Measurements from ENCODE around the gene RITA1.

RITA1 gene

DNA sequence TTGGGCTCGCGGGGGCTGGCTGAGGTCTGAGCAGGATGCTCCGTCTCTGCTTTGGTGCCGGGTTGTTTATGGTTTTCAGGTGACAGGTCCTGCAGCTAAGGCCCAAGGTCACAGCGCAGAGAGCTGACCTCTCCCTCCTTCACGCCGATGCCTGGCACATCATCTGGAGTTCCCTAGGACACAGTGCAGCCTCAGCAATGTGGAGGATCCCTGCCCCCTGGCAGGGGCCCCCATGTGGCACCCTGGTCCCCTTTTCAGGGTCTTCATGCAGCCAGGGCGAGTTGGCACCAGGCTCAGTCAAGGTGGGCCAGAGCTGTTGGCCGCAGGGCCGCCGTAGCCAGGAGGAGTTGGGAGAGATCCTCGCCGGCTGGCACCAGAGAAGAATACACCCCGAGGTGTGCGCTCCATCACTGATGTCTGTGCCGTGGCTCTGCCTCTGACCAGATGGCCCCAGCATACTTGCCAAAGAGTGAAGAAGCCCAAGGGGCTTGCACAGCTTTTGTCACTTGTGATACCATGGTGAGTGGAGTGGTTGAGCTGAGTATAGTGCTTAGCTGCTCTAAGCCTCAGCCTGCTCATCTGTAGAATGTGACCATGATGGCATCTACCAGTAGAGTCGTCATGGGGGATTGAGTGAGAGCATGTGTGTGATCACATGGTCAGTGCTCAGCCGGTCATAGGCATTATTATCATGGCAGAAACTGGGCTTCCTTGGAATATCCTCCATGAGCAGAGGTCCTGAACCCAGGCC lies 46.7 kb downstream of the RITA1 start:
- no peak for DNase-seq

DNA sequence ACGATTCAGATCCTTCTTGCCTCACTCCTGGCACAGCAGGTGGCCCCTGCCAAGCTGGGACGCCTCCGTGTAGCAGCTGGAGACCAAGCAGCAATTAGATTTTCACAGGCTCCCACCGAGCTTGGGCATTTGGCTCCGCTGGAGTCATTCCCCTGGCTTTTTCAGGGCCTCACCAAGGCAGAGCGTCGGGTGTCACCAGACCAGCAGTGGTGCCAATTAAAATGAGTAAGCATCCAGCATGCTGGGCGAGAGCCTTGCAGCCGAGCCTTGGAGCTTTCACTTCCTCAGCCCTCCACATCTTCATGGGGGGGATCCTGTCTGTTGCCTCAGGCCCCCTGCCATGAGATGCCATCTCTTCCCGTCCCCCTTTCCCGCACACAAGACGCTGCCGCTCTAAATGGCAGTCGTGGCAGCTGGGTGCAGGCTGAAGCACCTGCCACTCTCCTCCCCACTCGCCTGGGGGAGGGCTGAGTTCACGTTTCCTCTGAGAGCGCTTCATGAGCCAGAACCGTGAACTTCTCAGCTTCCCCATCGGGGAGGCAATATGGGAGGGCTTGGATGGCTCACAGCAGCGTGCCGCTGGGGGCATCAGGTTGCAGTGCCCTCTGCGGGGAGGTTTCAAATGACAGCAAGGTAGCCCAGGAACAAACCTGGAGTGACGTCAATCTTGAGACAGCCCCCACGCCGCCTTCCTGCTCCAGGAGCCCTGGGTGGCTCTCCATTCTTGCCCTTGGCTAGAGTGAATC lies 47.5 kb downstream of the RITA1 start:
- DNase-seq: peak; percentile 72

DNA sequence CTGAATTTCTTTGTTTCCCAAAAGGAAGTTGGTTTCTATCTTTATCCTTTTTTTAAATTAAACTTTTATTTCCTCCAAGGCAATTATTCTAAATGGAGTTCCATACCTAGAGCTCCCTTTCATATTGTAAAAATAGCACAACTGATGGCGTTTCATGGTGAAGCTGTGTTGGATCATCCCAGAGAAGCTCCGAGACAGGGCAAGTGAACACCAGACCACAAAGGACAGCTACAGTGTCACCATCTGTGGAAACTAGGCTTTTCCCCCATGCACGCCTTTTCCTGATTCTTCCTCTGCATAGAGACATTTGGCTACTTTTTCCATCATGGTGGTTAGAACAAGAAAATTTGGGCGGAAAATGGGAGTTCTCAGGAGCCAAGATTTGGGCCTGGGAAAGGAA lies 48.4 kb downstream of the RITA1 start:
- DNase-seq: no peak

DNA sequence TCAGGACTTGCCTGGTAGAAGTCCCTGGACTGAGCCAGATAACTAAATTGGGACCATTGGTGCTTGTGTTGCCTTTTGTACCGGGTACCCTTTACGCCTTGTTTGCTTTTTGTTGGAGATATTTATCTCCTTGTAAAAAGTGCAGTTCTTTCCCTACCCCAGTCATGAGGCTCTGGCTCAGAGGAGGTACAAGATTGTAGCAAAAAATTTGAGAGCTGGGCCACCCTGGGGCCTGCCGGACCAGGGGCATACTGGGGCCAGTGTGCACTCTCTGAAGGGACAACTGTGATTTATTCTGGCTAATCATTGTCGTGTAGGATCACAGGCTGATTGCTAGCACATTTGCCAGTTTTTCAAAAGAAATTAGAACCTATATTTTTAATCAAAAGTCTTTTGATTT lies 49.0 kb downstream of the RITA1 start:
- DNase-seq: no peak

DNA sequence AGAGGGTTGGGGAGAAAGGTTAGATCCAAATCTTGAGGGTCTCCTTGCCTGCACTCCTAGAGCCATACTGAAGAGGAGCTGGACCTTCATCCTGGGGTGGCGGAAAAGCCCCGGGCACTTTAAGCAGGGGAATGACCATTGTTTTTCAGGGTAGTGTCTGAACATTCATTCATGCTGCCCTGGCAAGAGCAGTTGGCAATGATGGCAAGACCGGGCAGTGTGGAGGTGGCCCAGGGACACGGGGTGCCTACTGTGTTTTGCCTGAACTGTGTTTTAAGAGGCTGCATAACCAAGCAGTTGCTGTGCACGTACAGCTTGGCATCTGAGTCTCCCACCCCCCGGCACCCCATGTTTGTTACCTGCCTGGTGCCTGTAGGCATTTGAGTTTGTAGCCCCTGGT lies 50.5 kb downstream of the RITA1 start:
- DNase-seq: no peak

DNA sequence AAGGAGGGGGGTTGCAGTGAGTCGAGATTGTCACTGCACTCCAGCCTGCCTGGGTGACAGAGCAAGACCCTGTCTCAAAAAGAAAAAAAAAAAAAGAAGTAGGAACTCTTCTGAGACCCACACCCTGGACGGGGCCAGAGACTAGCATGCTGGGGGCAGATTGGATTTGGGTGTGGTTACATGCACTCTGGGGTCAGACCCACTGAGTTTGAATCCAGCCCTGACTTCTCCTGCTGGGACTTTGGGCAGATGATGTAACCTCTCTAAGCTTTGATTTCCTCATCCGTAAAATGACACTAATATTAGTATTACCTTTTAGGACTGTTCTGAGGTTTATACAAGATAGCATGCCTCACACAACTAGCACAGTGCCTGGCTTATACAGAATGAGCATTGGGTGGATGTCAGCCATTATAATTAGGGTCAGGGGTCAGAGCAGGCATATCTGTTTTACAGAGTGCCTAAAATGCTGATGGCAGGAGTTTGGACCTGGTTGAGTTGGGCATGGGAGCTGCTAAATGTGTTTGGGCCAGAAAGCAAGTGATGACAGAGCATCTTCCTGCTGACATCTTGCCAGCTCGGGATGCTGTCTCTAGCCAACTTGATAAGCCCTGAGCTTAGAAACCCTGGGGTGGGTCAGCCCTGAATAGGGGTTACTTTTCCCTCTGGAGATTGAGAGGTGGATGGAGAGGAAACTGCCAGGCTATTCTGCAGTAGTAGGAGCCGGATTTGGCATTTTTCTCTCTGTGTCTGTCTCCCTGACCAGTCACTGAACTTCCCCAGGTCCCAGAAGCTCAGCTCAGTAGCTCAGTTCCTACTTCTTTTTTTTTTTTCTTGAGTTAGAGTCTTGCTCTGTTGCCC lies 51.2 kb downstream of the RITA1 start:
- DNase-seq: no peak

DNA sequence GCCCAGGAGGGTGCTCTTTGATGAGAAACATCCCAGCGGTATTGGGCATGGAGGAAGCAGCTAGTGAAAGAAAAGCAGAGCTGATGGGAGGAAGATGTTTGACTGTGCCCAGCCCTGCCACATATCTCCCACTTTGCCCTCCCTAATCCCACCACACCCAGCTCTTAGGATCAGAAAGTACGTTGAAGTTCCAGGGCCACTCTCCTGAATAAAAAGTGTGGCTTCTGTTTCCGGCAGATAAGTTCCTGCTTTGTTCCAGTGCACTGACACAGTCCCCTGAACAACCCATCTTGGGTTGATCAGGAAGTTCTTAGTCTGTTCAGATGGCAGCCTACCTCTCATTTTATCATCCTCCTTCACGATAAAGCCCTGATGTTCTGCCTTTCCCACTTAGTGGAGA lies 52.2 kb downstream of the RITA1 start:
- DNase-seq: no peak

DNA sequence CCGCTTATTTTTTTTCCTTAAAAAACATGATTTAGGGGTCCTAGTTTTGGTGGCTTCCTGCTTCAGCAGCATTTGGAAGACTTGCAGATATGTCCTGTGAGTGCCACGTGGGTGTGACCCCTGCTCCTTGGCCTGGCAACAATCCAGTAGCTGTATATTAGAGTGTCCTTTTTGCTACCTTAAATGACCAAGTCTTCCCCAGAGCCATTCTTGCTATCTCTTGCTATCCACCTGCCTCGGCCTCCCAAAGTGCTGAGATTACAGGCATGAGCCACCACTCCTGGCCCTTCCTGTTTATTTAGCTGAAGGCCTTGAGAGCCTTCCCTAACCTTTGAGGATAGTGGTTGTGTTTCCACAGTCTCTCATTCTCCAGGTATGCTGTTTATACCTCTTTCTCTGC lies 52.8 kb downstream of the RITA1 start:
- DNase-seq: no peak

DNA sequence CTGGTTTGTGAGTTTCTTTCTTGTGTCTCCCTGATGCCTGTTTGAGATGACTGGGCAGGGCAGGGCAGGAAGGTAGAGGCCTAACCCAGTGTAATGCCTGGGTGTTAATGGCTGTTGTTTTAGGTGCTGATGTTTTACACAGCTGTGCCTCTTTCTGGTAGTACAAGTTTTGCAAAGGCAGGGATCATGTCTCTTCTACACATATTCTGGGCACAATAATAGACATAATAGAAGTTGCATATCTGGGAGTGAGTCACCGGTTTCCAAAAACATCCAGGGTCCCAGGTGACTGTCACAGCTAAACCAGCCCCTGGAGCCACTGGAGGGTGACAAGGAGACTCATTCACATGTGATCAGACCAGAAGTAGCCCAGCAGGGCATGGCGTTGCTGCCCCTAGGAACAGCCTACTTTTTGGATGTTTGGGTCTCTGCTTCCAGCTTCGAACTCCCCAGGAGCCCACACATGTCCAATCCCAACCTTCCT lies 53.8 kb downstream of the RITA1 start:
- DNase-seq: no peak

DNA sequence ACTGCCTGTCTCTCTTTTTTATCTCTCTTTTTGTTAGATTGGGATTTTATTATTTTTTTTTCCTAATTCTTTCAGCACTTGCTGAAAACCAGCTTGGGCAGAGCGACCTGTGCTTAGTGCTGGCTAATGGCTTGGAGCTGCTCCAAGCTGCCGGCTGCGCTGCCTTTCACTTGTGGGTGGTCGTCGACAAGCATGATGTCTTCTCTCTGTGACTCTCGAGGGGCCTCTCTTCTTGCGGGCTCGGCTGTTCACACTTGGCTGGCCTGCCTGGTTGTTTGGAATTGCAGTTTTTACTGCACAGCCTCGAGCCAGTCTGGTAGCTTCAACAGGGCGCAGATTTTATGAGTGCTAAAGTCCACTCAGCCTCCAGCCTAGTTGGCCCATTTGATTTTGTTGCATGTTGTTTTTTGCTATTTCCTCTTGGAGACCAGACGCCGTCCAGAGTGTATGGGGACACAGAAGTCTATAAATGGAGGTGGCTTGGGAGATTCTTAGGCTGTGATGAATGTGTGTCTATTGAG lies 54.4 kb downstream of the RITA1 start:
- no peak for DNase-seq

DNA sequence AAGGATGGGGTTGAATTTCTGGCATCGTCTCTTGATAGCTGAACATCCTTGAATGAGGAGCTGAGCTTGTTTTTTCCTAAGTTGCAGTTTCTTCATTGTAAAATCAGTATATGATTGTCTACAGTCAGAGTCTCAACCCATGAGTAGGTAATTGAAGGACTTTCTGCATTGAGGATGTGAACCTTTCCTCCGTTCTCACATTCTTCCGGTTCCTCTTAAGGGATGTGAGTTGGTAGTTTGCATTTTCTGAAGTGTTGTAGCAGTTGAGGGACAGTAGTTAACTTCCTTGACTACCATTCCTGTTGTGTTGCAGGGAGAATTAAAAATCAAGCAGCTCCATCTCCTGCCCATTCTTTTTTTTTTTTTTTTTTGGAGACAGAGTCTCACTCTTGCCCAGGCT lies 54.9 kb downstream of the RITA1 start:
- DNase-seq: no peak

DNA sequence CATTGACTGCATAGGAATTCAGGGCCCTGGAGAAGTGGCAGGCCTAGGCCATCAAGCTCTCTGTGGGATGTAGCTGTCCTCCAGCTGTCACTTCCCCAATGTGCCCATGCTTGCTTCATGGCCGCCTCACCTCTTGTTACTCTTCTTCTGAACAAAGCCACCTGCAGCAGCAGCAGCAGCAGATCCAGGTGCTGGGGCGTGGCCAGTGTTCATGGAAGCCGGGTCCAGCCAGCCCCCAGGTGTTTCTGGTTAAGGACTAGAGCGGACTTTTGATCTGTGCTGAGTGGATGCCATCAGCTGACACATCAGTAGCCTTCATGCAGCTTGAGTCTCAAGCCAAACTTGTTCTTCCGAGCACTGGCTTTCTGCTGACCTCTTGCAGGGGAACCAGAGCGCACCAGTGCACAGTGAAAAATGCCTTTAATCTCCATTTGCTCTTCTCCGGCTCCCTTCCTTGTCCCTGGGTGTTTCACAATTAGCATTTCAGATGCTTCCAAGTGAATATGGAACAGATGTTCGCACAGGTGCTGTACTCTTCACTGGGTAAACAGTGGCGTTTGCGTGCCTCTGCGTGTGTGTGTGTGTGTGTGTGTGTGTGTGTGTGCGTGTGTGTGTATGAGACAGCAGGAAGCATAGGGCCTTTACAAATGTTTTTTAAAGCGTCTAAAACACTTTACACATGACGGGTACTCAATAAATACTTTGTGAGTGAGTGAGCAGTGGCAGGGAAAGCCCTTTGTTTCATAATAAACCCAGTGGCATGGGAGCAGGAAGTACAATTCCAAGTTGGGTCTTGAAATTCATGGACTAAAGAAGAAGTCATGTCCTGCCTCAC lies 55.9 kb downstream of the RITA1 start:
- DNase-seq: no peak
